Smooth muscle cell (in vitro differentiated cells): Measurements from ENCODE around the gene PREB. TPM values are rescaled to one million over a fixed set of nuclear protein-coding genes. Genes with fewer than 3 reads are reported as not detected.
"Not testable (repeated sequence)": the region's sequence is repeated elsewhere in the genome, so short reads cannot be mapped to it uniquely, and the experiment has no call there.

Experiments used
- DNase-seq: peaks from one replicate; lab custom pipeline; 2025; ENCODE audit not compliant: unreplicated experiment; lab: John Stamatoyannopoulos, UW
- H2AFZ ChIP-seq: fragments of 200-600 bp; sonication (generic); 2 replicates; pipeline ENCODE4 v1.6.0; 2016; ENCODE audit warnings: antibody characterized with exemption, low read depth, mild to moderate bottlenecking
- H3F3A ChIP-seq: fragments of 200-600 bp; sonication (generic); 2 replicates; pipeline ENCODE4 v1.6.0; 2017; ENCODE audit warnings: antibody characterized with exemption, low read depth
- H3K27ac ChIP-seq: fragments of 200-600 bp; sonication (generic); 2 replicates; pipeline ENCODE4 v1.5.1; 2016; ENCODE audit warnings: low read depth, mild to moderate bottlenecking
- H3K27me3 ChIP-seq: fragments of 200-600 bp; sonication (generic); 2 replicates; pipeline ENCODE4 v1.6.1; 2016; ENCODE audit warnings: low read depth, mild to moderate bottlenecking
- H3K36me3 ChIP-seq: fragments of 200-600 bp; sonication (generic); 2 replicates; pipeline ENCODE4 v1.5.1; 2016; ENCODE audit warnings: low read depth
- H3K4me1 ChIP-seq: fragments of 200-600 bp; sonication (generic); 2 replicates; pipeline ENCODE4 v1.5.1; 2016; ENCODE audit warnings: low read depth
- H3K4me2 ChIP-seq: fragments of 200-600 bp; sonication (generic); 2 replicates; pipeline ENCODE4 v1.6.0; 2016; ENCODE audit warnings: mild to moderate bottlenecking
- H3K4me3 ChIP-seq: fragments of 200-600 bp; sonication (generic); 2 replicates; pipeline ENCODE4 v1.5.1; 2016; ENCODE audit warnings: mild to moderate bottlenecking
- H3K79me2 ChIP-seq: fragments of 200-600 bp; sonication (generic); 2 replicates; pipeline ENCODE4 v1.6.0; 2016; ENCODE audit warnings: low read depth, mild to moderate bottlenecking
- H3K9ac ChIP-seq: fragments of 200-600 bp; sonication (generic); 2 replicates; pipeline ENCODE4 v1.6.0; 2016; ENCODE audit warnings: low read depth
- H3K9me3 ChIP-seq: fragments of 200-600 bp; sonication (generic); replicated peaks from 2 replicates; pipeline ENCODE4 v1.5.1; 2016; ENCODE audit warnings: low read depth
- H4K20me1 ChIP-seq: fragments of 200-600 bp; sonication (generic); 2 replicates; pipeline ENCODE4 v1.6.0; 2016; ENCODE audit warnings: low read depth
- WGBS: methylation state at CpG from one replicate; pipeline ENCODE4 v1.1.7; 2016; ENCODE audit warnings: low lambda C conversion rate; 5-methylcytosine and 5-hydroxymethylcytosine counted together
- polyA plus RNA-seq: library from polyadenylated mRNA; unstranded; fragments of >200 nt; fragmentation: Nextera tagmentation; extraction: Ambion mirVana; gene quantifications from 2 replicates; pipeline ENCODE4 v1.2.1, GENCODE V29; 2016
- total RNA-seq: library from RNA; depleted of rRNA; stranded (reverse); fragments of >200 nt; gene quantifications from 2 replicates; pipeline ENCODE4 v1.2.3, GENCODE V29; 2014
- TF ChIP-seq, protein P1 (sequence below): fragments of 200-600 bp; sonication (generic); IDR thresholded peaks from 2 replicates; pipeline ENCODE4 v1.5.1; 2017; ENCODE audit warnings: borderline replicate concordance, mild to moderate bottlenecking, antibody characterized with exemption; ENCODE audit not compliant: insufficient read depth, poor library complexity, severe bottlenecking

Gene PREB
- total and polyA plus RNA-seq, 2 experiments from 2014 or later, result 53.2 to 62.6 TPM

GRCh38 chr2:27179344-27180000, 45.0 kb upstream of the PREB start:
- peaks cover 15% of the 10 kb centered on the region for H3K27me3 ChIP-seq
- H3K4me2 ChIP-seq, result no peak overlapping the region
- H3K27ac ChIP-seq, result no peak overlapping the region
- no peak overlapping the region for H3K4me3 ChIP-seq
- WGBS, result 85% methylated on average over 3 of the region's 3 CpGs
- H2AFZ ChIP-seq, result no peak overlapping the region
- H3K9me3 ChIP-seq, result no peaks in the 10 kb centered on the region
- TF ChIP-seq, protein P1, sequence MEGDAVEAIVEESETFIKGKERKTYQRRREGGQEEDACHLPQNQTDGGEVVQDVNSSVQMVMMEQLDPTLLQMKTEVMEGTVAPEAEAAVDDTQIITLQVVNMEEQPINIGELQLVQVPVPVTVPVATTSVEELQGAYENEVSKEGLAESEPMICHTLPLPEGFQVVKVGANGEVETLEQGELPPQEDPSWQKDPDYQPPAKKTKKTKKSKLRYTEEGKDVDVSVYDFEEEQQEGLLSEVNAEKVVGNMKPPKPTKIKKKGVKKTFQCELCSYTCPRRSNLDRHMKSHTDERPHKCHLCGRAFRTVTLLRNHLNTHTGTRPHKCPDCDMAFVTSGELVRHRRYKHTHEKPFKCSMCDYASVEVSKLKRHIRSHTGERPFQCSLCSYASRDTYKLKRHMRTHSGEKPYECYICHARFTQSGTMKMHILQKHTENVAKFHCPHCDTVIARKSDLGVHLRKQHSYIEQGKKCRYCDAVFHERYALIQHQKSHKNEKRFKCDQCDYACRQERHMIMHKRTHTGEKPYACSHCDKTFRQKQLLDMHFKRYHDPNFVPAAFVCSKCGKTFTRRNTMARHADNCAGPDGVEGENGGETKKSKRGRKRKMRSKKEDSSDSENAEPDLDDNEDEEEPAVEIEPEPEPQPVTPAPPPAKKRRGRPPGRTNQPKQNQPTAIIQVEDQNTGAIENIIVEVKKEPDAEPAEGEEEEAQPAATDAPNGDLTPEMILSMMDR, result no peak
- peaks cover 4% of the 10 kb centered on the region for H3F3A ChIP-seq
- H4K20me1 ChIP-seq, result no peaks in the 10 kb centered on the region
- no peaks in the 10 kb centered on the region for H3K36me3 ChIP-seq
- peaks cover 1% of the 10 kb centered on the region for H3K4me1 ChIP-seq
- no peaks in the 10 kb centered on the region for H3K79me2 ChIP-seq
- H3K9ac ChIP-seq, result no peak overlapping the region
- DNase-seq, result no peak

- H3K9ac ChIP-seq, result no peak overlapping the region
- H3K27ac ChIP-seq, result no peak overlapping the region
- TF ChIP-seq, protein P1, result no peak
- no peaks in the 10 kb centered on the region for H3K9me3 ChIP-seq
- H3K4me3 ChIP-seq, result no peak overlapping the region
- H3K4me1 ChIP-seq, result peaks cover 5% of the 10 kb centered on the region
- no peak for DNase-seq
- 90% methylated on average over 3 of the region's 3 CpGs for WGBS
- H3K27me3 ChIP-seq, result peaks cover 18% of the 10 kb centered on the region
- no peaks in the 10 kb centered on the region for H3K36me3 ChIP-seq
- H4K20me1 ChIP-seq, result no peaks in the 10 kb centered on the region
- no peak overlapping the region for H2AFZ ChIP-seq
- H3K79me2 ChIP-seq, result no peaks in the 10 kb centered on the region
- no peak overlapping the region for H3K4me2 ChIP-seq
- H3F3A ChIP-seq, result no peaks in the 10 kb centered on the region
These were observed 44.0 kb upstream of the PREB start for GRCh38 chr2:27178469-27178868.

DNA sequence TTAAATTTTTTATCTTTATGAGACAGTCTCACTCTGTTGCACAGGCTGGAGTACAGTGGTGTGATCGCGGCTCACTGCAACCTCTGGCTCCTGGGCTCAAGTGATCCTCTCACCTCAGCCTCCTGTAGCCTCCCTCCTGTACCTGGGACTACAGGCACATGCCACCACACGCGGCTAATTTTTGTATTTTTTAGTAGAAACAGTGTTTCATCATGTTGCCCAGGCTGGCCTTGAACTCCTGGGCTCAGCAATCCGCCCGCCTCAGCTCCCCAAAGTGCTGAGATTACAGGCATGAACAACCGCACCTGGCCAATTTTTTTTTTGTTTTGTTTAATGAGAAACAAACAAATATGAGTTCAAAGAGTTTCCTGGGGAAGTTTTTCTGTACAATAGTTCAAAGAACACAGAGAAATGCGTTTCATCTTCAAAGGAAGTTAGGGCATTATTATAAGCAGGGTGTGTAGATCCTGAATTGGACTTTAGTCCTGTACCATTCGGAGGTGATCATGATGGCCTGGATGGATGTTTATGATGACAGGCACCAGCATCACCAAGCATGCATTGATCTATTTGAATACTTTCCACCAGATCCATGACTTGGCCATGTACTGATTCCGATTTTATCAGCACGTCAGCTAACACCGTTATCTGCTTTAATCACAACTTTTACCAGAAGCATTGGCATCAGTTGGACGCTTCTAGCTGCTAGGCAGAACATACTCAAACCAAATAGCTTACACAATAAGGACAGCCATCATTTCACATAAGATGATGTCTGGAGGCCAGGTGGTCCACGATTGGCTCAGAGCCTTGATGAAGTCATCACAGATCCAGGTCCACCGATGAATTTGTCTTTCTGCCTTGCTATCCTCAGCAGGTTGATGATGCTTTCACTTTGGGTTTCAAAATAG, 43.3 kb upstream of the PREB start:
- H2AFZ ChIP-seq, result no peak overlapping the region
- H3K4me3 ChIP-seq, result no peak overlapping the region
- TF ChIP-seq, protein P1, result no peak
- no peak overlapping the region for H3K9ac ChIP-seq
- DNase-seq, result no peak
- peaks cover 5% of the 10 kb centered on the region for H3K4me1 ChIP-seq
- no peaks in the 10 kb centered on the region for H3K9me3 ChIP-seq
- peaks cover 24% of the 10 kb centered on the region for H3K27me3 ChIP-seq
- WGBS, result 90% methylated on average over 15 of the region's 15 CpGs
- H3K4me2 ChIP-seq, result no peak overlapping the region
- no peaks in the 10 kb centered on the region for H3F3A ChIP-seq
- no peaks in the 10 kb centered on the region for H3K79me2 ChIP-seq
- no peaks in the 10 kb centered on the region for H4K20me1 ChIP-seq
- H3K36me3 ChIP-seq, result no peaks in the 10 kb centered on the region
- no peak overlapping the region for H3K27ac ChIP-seq

DNA sequence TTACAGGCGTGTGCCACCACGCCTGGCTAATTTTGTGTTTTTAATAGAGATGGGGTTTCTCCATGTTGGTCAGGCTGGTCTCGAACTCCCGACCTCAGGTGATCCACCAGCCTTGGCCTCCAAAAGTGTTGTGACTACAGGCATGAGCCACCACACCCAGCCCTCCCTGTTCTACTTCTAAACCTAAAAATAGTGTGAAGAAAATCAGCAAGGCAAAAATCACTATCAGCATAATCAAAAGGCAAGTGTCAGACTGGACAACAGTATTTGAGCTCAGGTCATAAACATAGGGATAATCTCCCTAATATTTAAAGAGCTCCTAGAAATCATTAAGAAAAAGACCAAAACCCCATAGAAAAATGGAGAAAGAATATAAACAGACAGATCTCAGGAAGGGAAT, 41.3 kb upstream of the PREB start:
- H3K9me3 ChIP-seq, H2AFZ ChIP-seq, DNase-seq, H3K9ac ChIP-seq, H3F3A ChIP-seq, H3K4me3 ChIP-seq, H4K20me1 ChIP-seq, H3K79me2 ChIP-seq, H3K36me3 ChIP-seq, H3K4me2 ChIP-seq, H3K27ac ChIP-seq, H3K4me1 ChIP-seq: not testable (repeated sequence)
- peaks cover 34% of the 10 kb centered on the region for H3K27me3 ChIP-seq
- WGBS, result 93% methylated on average over 4 of the region's 4 CpGs
